DND-41 (cell line): ENCODE results near the gene CIC.

Source experiments
- ATAC-seq: fragments of 200-7000 bp; cut with Tn5 transposase; 3 replicates; pipeline ENCODE4 v1.9.1; 2021; ENCODE audit warnings: low read depth; ENCODE audit not compliant: insufficient read depth
- DNase-seq: peaks from one replicate; pipeline ENCODE4 v3.0.0-alpha.2; 2020
- H2AFZ ChIP-seq: 2 replicates; pipeline ENCODE4 v1.6.0; 2012; ENCODE audit warnings: low read depth, low read length
- H3K27ac ChIP-seq: 2 replicates; pipeline ENCODE4 v1.5.1; 2012; ENCODE audit warnings: low read length, inconsistent platforms
- H3K27me3 ChIP-seq: fragments of 200-600 bp; sonication (generic); 2 replicates; pipeline ENCODE4 v1.6.0; 2012; ENCODE audit warnings: low read length, mild to moderate bottlenecking, inconsistent platforms; ENCODE audit not compliant: insufficient read depth, poor library complexity
- H3K36me3 ChIP-seq: 2 replicates; pipeline ENCODE4 v1.5.1; 2012; ENCODE audit warnings: low read length, inconsistent platforms; ENCODE audit not compliant: insufficient read depth
- H3K4me1 ChIP-seq: 2 replicates; pipeline ENCODE4 v1.5.1; 2012; ENCODE audit warnings: mild to moderate bottlenecking, low read length; ENCODE audit not compliant: insufficient read depth
- H3K4me2 ChIP-seq: 2 replicates; pipeline ENCODE4 v1.6.0; 2012; ENCODE audit warnings: mild to moderate bottlenecking, moderate library complexity, low read length, inconsistent platforms; ENCODE audit not compliant: insufficient read depth
- H3K4me3 ChIP-seq, 2 experiments: fragments of 200-600 bp in 1 of 2; shearing (Covaris generic) in 1 of 2; 2 replicates each; pipeline ENCODE4 v1.5.1; 2012 to 2016; ENCODE audit warnings: inconsistent platforms in 2 of 2, low read length in 2 of 2, mild to moderate bottlenecking in 2 of 2, low read depth in 1 of 2, moderate library complexity in 1 of 2
- H3K79me2 ChIP-seq: 2 replicates; pipeline ENCODE4 v1.6.0; 2012; ENCODE audit warnings: low read length, inconsistent platforms; ENCODE audit not compliant: insufficient read depth
- H3K9ac ChIP-seq: 2 replicates; pipeline ENCODE4 v1.6.0; 2012; ENCODE audit warnings: low read depth, mild to moderate bottlenecking, inconsistent platforms, low read length, moderate library complexity
- H3K9me3 ChIP-seq: 2 replicates; pipeline ENCODE4 v1.5.1; 2012; ENCODE audit warnings: low read length, moderate library complexity, mild to moderate bottlenecking, inconsistent platforms; ENCODE audit not compliant: insufficient read depth, severe bottlenecking
- H4K20me1 ChIP-seq: 2 replicates; pipeline ENCODE4 v1.6.0; 2012; ENCODE audit warnings: low read length; ENCODE audit not compliant: insufficient read depth
- EZH2 ChIP-seq: IDR thresholded peaks from 3 replicates; pipeline ENCODE4 v1.6.1; 2012; ENCODE audit warnings: borderline replicate concordance, low read depth, mild to moderate bottlenecking, moderate library complexity, low read length, inconsistent platforms; ENCODE audit not compliant: severe bottlenecking
- TF ChIP-seq, protein P1 (sequence below): IDR thresholded peaks from 2 replicates; pipeline ENCODE4 v1.5.1; 2012; ENCODE audit warnings: borderline replicate concordance, low read length, moderate library complexity, mild to moderate bottlenecking; ENCODE audit not compliant: poor library complexity, severe bottlenecking; ENCODE audit errors: extremely low read depth

CIC gene

DNA sequence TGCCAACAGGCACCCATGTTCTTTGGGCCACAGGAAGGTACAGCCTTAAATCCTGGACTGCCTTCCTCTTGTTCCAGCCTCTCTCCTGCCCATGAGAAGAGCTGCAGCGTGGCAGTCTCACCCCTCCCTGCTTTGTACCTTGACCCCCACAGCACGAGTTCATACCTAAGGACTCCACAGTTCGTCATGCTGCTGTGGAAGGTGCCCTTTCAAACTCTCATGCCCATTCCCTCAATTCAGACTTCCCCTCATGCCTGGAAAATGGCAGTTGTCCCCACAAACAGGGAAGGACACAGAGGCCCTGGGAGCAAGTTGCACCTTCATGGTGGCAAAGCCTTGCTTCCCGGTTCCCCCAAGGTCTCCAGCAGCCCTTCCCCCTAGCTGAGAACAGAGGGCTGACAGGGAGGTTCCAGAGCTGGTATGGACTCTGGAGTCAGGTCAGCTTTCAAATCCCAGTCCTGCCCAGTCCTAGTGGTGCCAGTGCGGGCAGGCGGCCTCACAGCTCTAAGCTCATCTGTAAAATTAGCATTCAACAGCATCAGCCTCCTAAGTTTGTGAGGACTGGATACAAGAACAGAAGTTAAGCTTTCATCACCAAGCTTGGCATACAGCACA is 35.3 kb upstream of the CIC start:
- no peaks in the 10 kb centered on the region for H3K4me1 ChIP-seq
- no peak overlapping the region for H2AFZ ChIP-seq
- H3K36me3 ChIP-seq: peaks cover 90% of the 10 kb centered on the region
- H4K20me1 ChIP-seq: peaks cover 59% of the 10 kb centered on the region
- H3K4me3 ChIP-seq: no peak overlapping the region
- H3K9ac ChIP-seq: no peak overlapping the region
- no peaks in the 10 kb centered on the region for H3K9me3 ChIP-seq
- H3K79me2 ChIP-seq: peaks cover 50% of the 10 kb centered on the region
- DNase-seq (no peak), ATAC-seq (no peak)
- H3K4me2 ChIP-seq: no peak overlapping the region
- H3K27ac ChIP-seq: no peak overlapping the region
- H3K27me3 ChIP-seq: no peaks in the 10 kb centered on the region
- TF ChIP-seq EZH2: no peak
- TF ChIP-seq, protein P1, sequence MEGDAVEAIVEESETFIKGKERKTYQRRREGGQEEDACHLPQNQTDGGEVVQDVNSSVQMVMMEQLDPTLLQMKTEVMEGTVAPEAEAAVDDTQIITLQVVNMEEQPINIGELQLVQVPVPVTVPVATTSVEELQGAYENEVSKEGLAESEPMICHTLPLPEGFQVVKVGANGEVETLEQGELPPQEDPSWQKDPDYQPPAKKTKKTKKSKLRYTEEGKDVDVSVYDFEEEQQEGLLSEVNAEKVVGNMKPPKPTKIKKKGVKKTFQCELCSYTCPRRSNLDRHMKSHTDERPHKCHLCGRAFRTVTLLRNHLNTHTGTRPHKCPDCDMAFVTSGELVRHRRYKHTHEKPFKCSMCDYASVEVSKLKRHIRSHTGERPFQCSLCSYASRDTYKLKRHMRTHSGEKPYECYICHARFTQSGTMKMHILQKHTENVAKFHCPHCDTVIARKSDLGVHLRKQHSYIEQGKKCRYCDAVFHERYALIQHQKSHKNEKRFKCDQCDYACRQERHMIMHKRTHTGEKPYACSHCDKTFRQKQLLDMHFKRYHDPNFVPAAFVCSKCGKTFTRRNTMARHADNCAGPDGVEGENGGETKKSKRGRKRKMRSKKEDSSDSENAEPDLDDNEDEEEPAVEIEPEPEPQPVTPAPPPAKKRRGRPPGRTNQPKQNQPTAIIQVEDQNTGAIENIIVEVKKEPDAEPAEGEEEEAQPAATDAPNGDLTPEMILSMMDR: no peak

DNA sequence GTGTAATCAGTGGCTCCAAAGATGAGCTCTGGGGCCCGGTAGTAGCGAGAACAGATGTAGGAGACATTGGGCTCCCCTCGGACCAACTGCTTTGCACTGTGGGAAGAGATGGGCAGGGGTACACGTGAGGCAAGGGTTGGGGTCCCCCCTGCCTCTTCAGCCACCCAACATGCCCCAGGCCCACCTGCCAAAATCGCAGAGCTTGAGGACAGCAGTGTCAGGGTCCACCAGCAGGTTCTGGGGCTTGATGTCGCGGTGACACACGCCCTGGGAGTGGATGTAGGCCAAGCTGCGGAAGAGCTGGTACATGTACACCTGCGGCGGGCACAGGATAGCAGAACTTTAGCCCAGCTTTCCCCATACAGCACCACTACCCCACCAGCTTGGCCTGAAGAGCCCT is 34.7 kb upstream of the CIC start:
- ATAC-seq (no peak), DNase-seq (no peak)
- Histone ChIP-seq H4K20me1 (peaks cover 59% of the 10 kb centered on the region), H3K27ac (no peak overlapping the region), H3K4me3 (no peak overlapping the region), H3K9ac (no peak overlapping the region), H3K27me3 (no peaks in the 10 kb centered on the region), H3K4me1 (peaks cover 5% of the 10 kb centered on the region; the same call in 1 of the 2 replicates), H3K36me3 (peaks cover 90% of the 10 kb centered on the region), H3K9me3 (no peaks in the 10 kb centered on the region), H3K4me2 (no peak overlapping the region), H3K79me2 (peaks cover 50% of the 10 kb centered on the region), H2AFZ (no peak overlapping the region)
- TF ChIP-seq EZH2: no peak
- TF ChIP-seq, protein P1: no peak

DNA sequence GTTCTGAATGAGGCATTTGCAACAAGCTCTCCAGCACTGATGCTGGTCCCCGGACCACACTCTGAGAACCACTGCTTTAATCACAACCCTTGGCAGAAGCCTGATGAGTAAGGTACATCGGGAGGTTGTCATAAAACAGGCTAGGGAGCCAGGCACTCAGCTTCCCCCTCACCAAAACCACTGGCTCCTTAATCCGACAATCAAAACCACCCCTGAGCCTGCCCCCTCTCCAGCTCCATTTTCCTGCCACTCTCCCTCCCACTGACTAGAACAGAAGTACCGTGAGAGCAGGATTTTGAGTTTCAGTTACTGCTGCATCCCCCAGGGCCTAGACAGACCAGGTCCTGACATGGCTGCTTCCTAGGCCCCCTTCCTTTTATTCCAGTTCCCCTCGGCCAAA is 33.9 kb upstream of the CIC start:
- no peak overlapping the region for H3K9ac ChIP-seq

More for the DNA sequence above, 33.9 kb upstream of the CIC start:
- TF ChIP-seq, protein P1: no peak
- TF ChIP-seq EZH2: no peak
- no peak overlapping the region for H2AFZ ChIP-seq
- no peak overlapping the region for H3K4me2 ChIP-seq
- H3K9me3 ChIP-seq: no peaks in the 10 kb centered on the region
- peaks cover 13% of the 10 kb centered on the region for H3K4me1 ChIP-seq
- no peak overlapping the region for H3K27ac ChIP-seq
- peaks cover 58% of the 10 kb centered on the region for H4K20me1 ChIP-seq
- ATAC-seq: no peak
- H3K79me2 ChIP-seq: peaks cover 53% of the 10 kb centered on the region
- no peak overlapping the region for H3K4me3 ChIP-seq
- peaks cover 90% of the 10 kb centered on the region for H3K36me3 ChIP-seq
- no peak for DNase-seq
- H3K27me3 ChIP-seq: no peaks in the 10 kb centered on the region
